Urothelium cell line (cell line): Measurements from ENCODE around the gene MYMX.
A peak's percentile ranks its signal among the peaks of the same experiment; 100 is the strongest.

Experiments
- DNase-seq: peaks from one replicate; pipeline ENCODE4 v3.0.0; 2011; ENCODE audit warnings: low spot score, mixed read lengths
- FAIRE-seq: peaks from 2 replicates; lab custom pipeline; 2011; peaks lifted over from hg19 to GRCh38; lab: Jason Lieb, UNC

Gene MYMX

GRCh38 chr6:44219053-44219814 lies 2.5 kb downstream of the MYMX start:
- FAIRE-seq, result no peak
- DNase-seq, result peak; percentile 63

- no peak for FAIRE-seq
- no peak for DNase-seq
These were observed 3.4 kb downstream of the MYMX start for GRCh38 chr6:44219815-44220784.

GRCh38 chr6:44220913-44221290 lies 4.2 kb downstream of the MYMX start:
- no peak for DNase-seq
- no peak for FAIRE-seq

- peak; percentile 85 for DNase-seq
- FAIRE-seq, result no peak
These were observed 4.7 kb downstream of the MYMX start for GRCh38 chr6:44221291-44221960.

GRCh38 chr6:44221961-44222335 lies 5.2 kb downstream of the MYMX start:
- peak; percentile 35 for DNase-seq
- no peak for FAIRE-seq

- DNase-seq (no peak), FAIRE-seq (no peak)
These were observed 6.0 kb downstream of the MYMX start for GRCh38 chr6:44222486-44223318.

GRCh38 chr6:44223319-44224028 lies 6.7 kb downstream of the MYMX start, which contains the start of gene SLC29A1:
Gene SLC29A1 (plus strand): TSS chr6:44223595. CDS start chr6:44227314, 3,719 bp downstream.
- FAIRE-seq (no peak), DNase-seq (peak; percentile 95)

GRCh38 chr6:44224029-44224964 lies 7.6 kb downstream of the MYMX start:
- no peak for FAIRE-seq
- peak; percentile 40 for DNase-seq

- FAIRE-seq, result no peak
- no peak for DNase-seq
These were observed 8.2 kb downstream of the MYMX start for GRCh38 chr6:44224965-44225305.

- FAIRE-seq, result no peak
These were observed 9.0 kb downstream of the MYMX start for GRCh38 chr6:44225579-44226325.

GRCh38 chr6:44226368-44227147 lies 9.8 kb downstream of the MYMX start:
- FAIRE-seq (no peak), DNase-seq (no peak)

More at GRCh38 chr6:44225579-44226325, 9.0 kb downstream of the MYMX start:
- no peak for DNase-seq

- no peak for FAIRE-seq
- no peak for DNase-seq
These were observed 10.5 kb downstream of the MYMX start for GRCh38 chr6:44227148-44227793.

GRCh38 chr6:44228031-44228430 lies 11.3 kb downstream of the MYMX start:
- no peak for FAIRE-seq
- DNase-seq, result no peak

GRCh38 chr6:44228433-44228832 lies 11.7 kb downstream of the MYMX start:
- no peak for DNase-seq
- no peak for FAIRE-seq

- no peak for FAIRE-seq
These were observed 12.1 kb downstream of the MYMX start for GRCh38 chr6:44228836-44229235.

GRCh38 chr6:44229376-44230033 lies 12.8 kb downstream of the MYMX start:
- DNase-seq (no peak), FAIRE-seq (no peak)

More at GRCh38 chr6:44228836-44229235, 12.1 kb downstream of the MYMX start:
- DNase-seq, result no peak
